ENCODE results near the gene CENATAC. TPM values are rescaled to one million over a fixed set of nuclear protein-coding genes. Genes with fewer than 3 reads are reported as not detected.

CENATAC gene
- total and polyA plus RNA-seq, 2 donors (not counting 1 experiment from before 2014, with no cell fraction given), result 50.1 to 122 TPM

GRCh38 chr11:118957968-118958367 lies 40.0 kb upstream of the CENATAC start:
- no peak overlapping the region for H3K4me3 Mint-ChIP-seq
- Histone ChIP-seq H3K9ac (ENCODE audit: low read length) (no peak overlapping the region), H3K9me3 (ENCODE audit: control extremely low read depth in 1 of 3, control insufficient read depth in 2 of 3, insufficient read depth in 1 of 3, low read length in 2 of 3) (no peaks in the 10 kb centered on the region), H4K20me1 (ENCODE audit: control insufficient read depth, insufficient read depth, low read length, poor library complexity, severe bottlenecking) (no peaks in the 10 kb centered on the region), H3K4me2 (replicated peaks; ENCODE audit: low read depth, low read length, poor library complexity, severe bottlenecking) (no peak overlapping the region), H3K27ac (ENCODE audit: low read length in 2 of 2) (no peak overlapping the region), H3K27me3 (replicated peaks in 1 of 4; ENCODE audit: control extremely low read depth in 1 of 4, control insufficient read depth in 3 of 4, insufficient read depth in 4 of 4, low read length in 3 of 4) (peaks cover 0 to 12% (median 0%) of the 10 kb centered on the region in 4 experiments), H3K79me2 (ENCODE audit: control insufficient read depth, insufficient read depth, low read length) (peaks cover 9% of the 10 kb centered on the region), H3K36me3 (replicated peaks in 1 of 2; ENCODE audit: control extremely low read depth in 1 of 2, control insufficient read depth in 1 of 2, extremely low read depth in 1 of 2, insufficient read depth in 2 of 2, low read length in 1 of 2) (no peaks in the 10 kb centered on the region), H2AFZ (ENCODE audit: insufficient read depth, low read depth, low read length, poor library complexity, severe bottlenecking) (no peak overlapping the region), H3K4me3 (ENCODE audit: control extremely low read depth in 1 of 5, extremely low read depth in 1 of 5, insufficient read depth in 1 of 5, low read depth in 2 of 5, low read length in 4 of 5) (no peak overlapping the region), H3K4me1 (ENCODE audit: control insufficient read depth in 2 of 2, insufficient read depth in 2 of 2, low read length in 2 of 2) (peaks cover 0 to 6% of the 10 kb centered on the region in 2 donors)
- intact Hi-C loops (cut with micrococcal nuclease), result no loop called here
- ATAC-seq (ENCODE audit: low read depth) (no peak), DNase-seq (no peak)
- POLR2A ChIA-PET, result no interaction called here
- H3K4me1 Mint-ChIP-seq, result peaks cover 5% of the 10 kb centered on the region
- WGBS (ENCODE audit: insufficient coverage), result 92% methylated on average over 8 of the region's 8 CpGs
- no peak overlapping the region for H3K27ac Mint-ChIP-seq
- peaks cover 16% of the 10 kb centered on the region for H3K27me3 Mint-ChIP-seq
- CTCF ChIA-PET, result interaction anchor here (0.5 to 4.7 kb wide), 13 partner anchors 16 to 299 kb away, joined by 3 to 52 read pairs (median 9); partner anchors contain the start of gene DDX6
- H3K9me3 Mint-ChIP-seq (ENCODE audit: insufficient read depth), result no peaks in the 10 kb centered on the region
- TF ChIP-seq CTCF (IDR thresholded peaks at IDR 0.05), result no peak
- no peak for TF ChIP-seq EZH2 (IDR thresholded peaks at IDR 0.05; ENCODE audit: borderline replicate concordance, insufficient read depth, low read depth, low read length, poor library complexity, severe bottlenecking)

- peaks cover 0 to 6% of the 10 kb centered on the region in 2 donors for H3K4me1 ChIP-seq (ENCODE audit: control insufficient read depth in 2 of 2, insufficient read depth in 2 of 2, low read length in 2 of 2)
- DNase-seq (no peak), ATAC-seq (ENCODE audit: low read depth) (no peak)
- POLR2A ChIA-PET, result no interaction called here
- no peak overlapping the region for H3K4me3 ChIP-seq (ENCODE audit: control extremely low read depth in 1 of 5, extremely low read depth in 1 of 5, insufficient read depth in 1 of 5, low read depth in 2 of 5, low read length in 4 of 5)
- no peak overlapping the region for H3K27ac ChIP-seq (ENCODE audit: low read length in 2 of 2)
- no peaks in the 10 kb centered on the region for H3K9me3 ChIP-seq (ENCODE audit: control extremely low read depth in 1 of 3, control insufficient read depth in 2 of 3, insufficient read depth in 1 of 3, low read length in 2 of 3)
- CTCF ChIA-PET, result interaction anchor here (0.5 to 4.7 kb wide), 6 partner anchors 16 to 299 kb away, joined by 3 to 52 read pairs (median 3); partner anchors contain the start of gene DDX6
- Mint-ChIP-seq H3K27me3 (peaks cover 15% of the 10 kb centered on the region), H3K9me3 (ENCODE audit: insufficient read depth) (no peaks in the 10 kb centered on the region), H3K4me3 (no peak overlapping the region), H3K4me1 (peaks cover 5% of the 10 kb centered on the region), H3K27ac (no peak overlapping the region)
- H4K20me1 ChIP-seq (ENCODE audit: control insufficient read depth, insufficient read depth, low read length, poor library complexity, severe bottlenecking), result no peaks in the 10 kb centered on the region
- H3K79me2 ChIP-seq (ENCODE audit: control insufficient read depth, insufficient read depth, low read length), result peaks cover 9% of the 10 kb centered on the region
- H3K27me3 ChIP-seq (replicated peaks in 1 of 4; ENCODE audit: control extremely low read depth in 1 of 4, control insufficient read depth in 3 of 4, insufficient read depth in 4 of 4, low read length in 3 of 4), result peaks cover 0 to 8% (median 0%) of the 10 kb centered on the region in 4 experiments
- no peak overlapping the region for H3K9ac ChIP-seq (ENCODE audit: low read length)
- H2AFZ ChIP-seq (ENCODE audit: insufficient read depth, low read depth, low read length, poor library complexity, severe bottlenecking), result no peak overlapping the region
- H3K4me2 ChIP-seq (replicated peaks; ENCODE audit: low read depth, low read length, poor library complexity, severe bottlenecking), result no peak overlapping the region
- intact Hi-C loops (cut with micrococcal nuclease), result no loop called here
- TF ChIP-seq EZH2 (IDR thresholded peaks at IDR 0.05; ENCODE audit: borderline replicate concordance, insufficient read depth, low read depth, low read length, poor library complexity, severe bottlenecking), result no peak
- TF ChIP-seq CTCF (IDR thresholded peaks at IDR 0.05), result no peak
- H3K36me3 ChIP-seq (replicated peaks in 1 of 2; ENCODE audit: control extremely low read depth in 1 of 2, control insufficient read depth in 1 of 2, extremely low read depth in 1 of 2, insufficient read depth in 2 of 2, low read length in 1 of 2), result no peaks in the 10 kb centered on the region
- WGBS (ENCODE audit: insufficient coverage), result 89% methylated on average over 1 of the region's 2 CpGs
These were observed 39.4 kb upstream of the CENATAC start for GRCh38 chr11:118958577-118958976.

Measured in B cell (primary cell).